GM12874 (cell line): Measurements from ENCODE around the gene MECR.

Experiments
- CTCF ChIP-seq: IDR thresholded peaks from 2 replicates; pipeline ENCODE4 v1.5.1; 2011; ENCODE audit warnings: low read depth, mild to moderate bottlenecking, control low read depth, low read length, moderate library complexity; ENCODE audit not compliant: insufficient read depth

MECR gene

GRCh38 chr1:29230553-29231378 is at the start of gene MECR:
MECR (minus strand) TSS chr1:29230934; CDS start chr1:29230906, 28 bp downstream.
- peak; percentile 39 for TF ChIP-seq CTCF

- no peak for TF ChIP-seq CTCF
These were observed 49.2 kb upstream of the MECR start for GRCh38 chr1:29279951-29280391.

- no peak for TF ChIP-seq CTCF
These were observed 48.7 kb upstream of the MECR start for GRCh38 chr1:29279406-29279805.

- TF ChIP-seq CTCF = no peak
These were observed 47.4 kb upstream of the MECR start for GRCh38 chr1:29278124-29278523.

GRCh38 chr1:29275435-29275834 is 44.7 kb upstream of the MECR start:
- no peak for TF ChIP-seq CTCF

- no peak for TF ChIP-seq CTCF
These were observed 41.6 kb upstream of the MECR start for GRCh38 chr1:29272147-29272907.

- no peak for TF ChIP-seq CTCF
These were observed 41.0 kb upstream of the MECR start for GRCh38 chr1:29271724-29272123.
